ENCODE results near the gene LEP.

The LEP gene

DNA sequence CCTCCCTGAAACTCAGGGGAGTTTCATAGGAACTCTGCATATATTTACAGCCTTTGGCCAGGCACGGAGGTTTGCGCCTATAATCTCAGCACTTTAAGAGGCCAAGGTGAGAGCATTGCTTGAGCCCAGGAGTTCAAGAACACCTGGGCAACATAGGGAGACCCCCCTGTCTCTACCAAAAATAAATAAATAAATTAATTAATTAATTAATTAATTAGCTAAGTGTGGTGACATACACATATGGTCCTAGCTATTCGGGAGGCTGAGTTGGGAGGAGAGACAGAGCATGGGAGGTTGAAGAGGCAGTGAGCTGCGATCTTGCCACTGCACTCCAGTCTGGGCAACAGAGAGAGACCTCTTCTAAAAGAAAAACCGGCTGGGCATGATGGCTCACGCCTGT lies 9.4 kb upstream of the LEP start:
- Histone ChIP-seq H3K9me3 (ENCODE audit: control insufficient read depth, insufficient read depth, low read length) (no peaks in the 10 kb centered on the region), H3K4me3 (ENCODE audit: low read length) (no peak overlapping the region), H4K20me1 (ENCODE audit: control insufficient read depth, insufficient read depth, low read depth, low read length) (no peaks in the 10 kb centered on the region), H3F3A (ENCODE audit: control insufficient read depth, insufficient read depth) (no peaks in the 10 kb centered on the region), H3K36me3 (ENCODE audit: control insufficient read depth, low read length) (no peaks in the 10 kb centered on the region), H3K9me2 (replicated peaks; ENCODE audit: control insufficient read depth, low read length) (no peaks in the 10 kb centered on the region), H3K27me3 (ENCODE audit: control insufficient read depth, low read length) (peaks cover 46% of the 10 kb centered on the region), H3K27ac (ENCODE audit: low read depth, low read length) (no peak overlapping the region), H3K4me1 (ENCODE audit: control insufficient read depth, low read length) (no peaks in the 10 kb centered on the region), H3K79me2 (ENCODE audit: control insufficient read depth, low read length) (no peaks in the 10 kb centered on the region), H3K4me2 (ENCODE audit: low read length) (no peak overlapping the region)
- TF ChIP-seq CTCF (IDR thresholded peaks at IDR 0.05; ENCODE audit: low read depth, low read length, poor library complexity, severe bottlenecking) (no peak), EZH2phosphoT487 (IDR thresholded peaks at IDR 0.05; ENCODE audit: borderline replicate concordance, low read length) (no peak)

DNA sequence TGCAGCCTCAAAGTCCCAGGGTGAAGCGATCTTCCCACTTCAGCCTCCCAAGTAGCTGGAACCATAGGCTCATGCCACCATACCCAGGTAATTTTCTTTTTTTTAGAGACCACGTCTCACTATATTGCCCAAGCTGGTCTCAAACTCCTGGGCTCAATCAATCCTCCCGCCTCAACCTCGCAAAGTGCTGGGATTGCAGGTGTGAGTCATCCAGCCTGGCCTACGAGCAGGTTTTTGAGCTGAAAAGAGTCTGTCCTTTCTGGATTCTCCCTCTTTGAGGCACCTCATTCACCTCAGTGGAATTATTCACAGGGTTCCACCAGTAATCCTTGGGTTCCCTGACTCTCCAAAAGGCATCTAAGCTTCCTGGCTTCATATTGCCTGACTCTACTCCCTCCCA lies 7.6 kb upstream of the LEP start:
- Histone ChIP-seq H3K27me3 (ENCODE audit: control insufficient read depth, low read length) (peaks cover 41% of the 10 kb centered on the region), H3K36me3 (ENCODE audit: control insufficient read depth, low read length) (no peaks in the 10 kb centered on the region), H3F3A (ENCODE audit: control insufficient read depth, insufficient read depth) (no peaks in the 10 kb centered on the region), H3K4me2 (ENCODE audit: low read length) (no peak overlapping the region), H3K9me3 (ENCODE audit: control insufficient read depth, insufficient read depth, low read length) (0 out of 2 replicates have a peak, but pooled peaks cover 4% of the 10 kb centered on the region), H3K27ac (ENCODE audit: low read depth, low read length) (no peak overlapping the region), H3K9me2 (replicated peaks; ENCODE audit: control insufficient read depth, low read length) (no peaks in the 10 kb centered on the region), H3K4me1 (ENCODE audit: control insufficient read depth, low read length) (peaks cover 4% of the 10 kb centered on the region), H3K4me3 (ENCODE audit: low read length) (no peak overlapping the region), H3K79me2 (ENCODE audit: control insufficient read depth, low read length) (no peaks in the 10 kb centered on the region), H4K20me1 (ENCODE audit: control insufficient read depth, insufficient read depth, low read depth, low read length) (no peaks in the 10 kb centered on the region)
- TF ChIP-seq EZH2phosphoT487 (IDR thresholded peaks at IDR 0.05; ENCODE audit: borderline replicate concordance, low read length) (no peak), CTCF (IDR thresholded peaks at IDR 0.05; ENCODE audit: low read depth, low read length, poor library complexity, severe bottlenecking) (no peak)

- peaks cover 4% of the 10 kb centered on the region for H3K4me1 ChIP-seq (ENCODE audit: control insufficient read depth, low read length)
- no peak overlapping the region for H3K4me2 ChIP-seq (ENCODE audit: low read length)
These were observed 6.5 kb upstream of the LEP start for GRCh38 chr7:128234476-128235026.

More at GRCh38 chr7:128234476-128235026, 6.5 kb upstream of the LEP start:
- H3K4me3 ChIP-seq (ENCODE audit: low read length): no peak overlapping the region
- TF ChIP-seq EZH2phosphoT487 (IDR thresholded peaks at IDR 0.05; ENCODE audit: borderline replicate concordance, low read length) (no peak), CTCF (IDR thresholded peaks at IDR 0.05; ENCODE audit: low read depth, low read length, poor library complexity, severe bottlenecking) (no peak)
- no peaks in the 10 kb centered on the region for H3K79me2 ChIP-seq (ENCODE audit: control insufficient read depth, low read length)
- no peak overlapping the region for H3K27ac ChIP-seq (ENCODE audit: low read depth, low read length)
- no peaks in the 10 kb centered on the region for H3K36me3 ChIP-seq (ENCODE audit: control insufficient read depth, low read length)
- H3F3A ChIP-seq (ENCODE audit: control insufficient read depth, insufficient read depth): no peaks in the 10 kb centered on the region
- H3K9me3 ChIP-seq (ENCODE audit: control insufficient read depth, insufficient read depth, low read length): peaks cover 4% of the 10 kb centered on the region; the same call in 1 of the 2 replicates
- no peaks in the 10 kb centered on the region for H3K9me2 ChIP-seq (replicated peaks; ENCODE audit: control insufficient read depth, low read length)
- no peaks in the 10 kb centered on the region for H4K20me1 ChIP-seq (ENCODE audit: control insufficient read depth, insufficient read depth, low read depth, low read length)
- peaks cover 36% of the 10 kb centered on the region for H3K27me3 ChIP-seq (ENCODE audit: control insufficient read depth, low read length)

Measured in DOHH2 (cell line).